Chondrocyte (in vitro differentiated cells): Measurements from ENCODE around the gene PPM1E. TPM values are rescaled to one million over a fixed set of nuclear protein-coding genes. Genes with fewer than 3 reads are reported as not detected.
"Not testable (repeated sequence)": the region's sequence is repeated elsewhere in the genome, so short reads cannot be mapped to it uniquely, and the experiment has no call there.

Experiments used
- DNase-seq: peaks from one replicate; pipeline ENCODE4 v3.0.0; 2021; ENCODE audit warnings: mixed read lengths, low spot score
- H3K27ac Mint-ChIP-seq: one replicate; pipeline ENCODE4 v1.8.0; 2021; ENCODE audit warnings: mild to moderate bottlenecking, moderate library complexity, mixed read lengths; ENCODE audit not compliant: unreplicated experiment
- H3K27me3 Mint-ChIP-seq: 2 replicates; pipeline ENCODE4 v1.8.0; 2021; ENCODE audit warnings: low read depth, mixed read lengths
- H3K36me3 Mint-ChIP-seq: 2 replicates; pipeline ENCODE4 v1.8.0; 2021; ENCODE audit warnings: low read depth, mixed read lengths
- H3K4me1 Mint-ChIP-seq: 2 replicates; pipeline ENCODE4 v1.8.0; 2021; ENCODE audit warnings: low read depth, mild to moderate bottlenecking, mixed read lengths
- H3K4me3 Mint-ChIP-seq: one replicate; pipeline ENCODE4 v1.8.0; 2021; ENCODE audit warnings: mild to moderate bottlenecking, moderate library complexity, mixed read lengths; ENCODE audit not compliant: unreplicated experiment
- H3K9me3 Mint-ChIP-seq: 2 replicates; pipeline ENCODE4 v1.8.0; 2021; ENCODE audit warnings: low read depth, mixed read lengths
- CTCF ChIP-seq: fragments of 200-600 bp; sonication (generic); IDR thresholded peaks from 2 replicates; pipeline ENCODE4 v1.5.0; 2021; ENCODE audit warnings: antibody characterized with exemption, mild to moderate bottlenecking, moderate library complexity
- total RNA-seq: library from RNA; stranded (reverse); gene quantifications from 3 replicates; pipeline ENCODE4 v1.2.1, GENCODE V29; 2021

Gene PPM1E
- total RNA-seq, 1 donor from 2014 or later = 2.2 TPM

- H3K27me3 Mint-ChIP-seq = no peaks in the 10 kb centered on the region
- H3K4me3 Mint-ChIP-seq = no peak overlapping the region
- H3K27ac Mint-ChIP-seq = no peak overlapping the region
- no peak for DNase-seq
- no peak for TF ChIP-seq CTCF
- H3K9me3 Mint-ChIP-seq = no peaks in the 10 kb centered on the region
- no peaks in the 10 kb centered on the region for H3K4me1 Mint-ChIP-seq
- no peaks in the 10 kb centered on the region for H3K36me3 Mint-ChIP-seq
Observed at GRCh38 chr17:58747674-58748073, 8.0 kb upstream of the PPM1E start.

GRCh38 chr17:58749627-58750026 lies 6.0 kb upstream of the PPM1E start:
- not testable (repeated sequence) for DNase-seq, H3K9me3 Mint-ChIP-seq, H3K27me3 Mint-ChIP-seq, H3K4me1 Mint-ChIP-seq, H3K4me3 Mint-ChIP-seq, H3K27ac Mint-ChIP-seq, H3K36me3 Mint-ChIP-seq

- H3K27ac Mint-ChIP-seq = no peak overlapping the region
- no peaks in the 10 kb centered on the region for H3K36me3 Mint-ChIP-seq
- no peaks in the 10 kb centered on the region for H3K27me3 Mint-ChIP-seq
- no peak for TF ChIP-seq CTCF
- H3K9me3 Mint-ChIP-seq = no peaks in the 10 kb centered on the region
- no peak for DNase-seq
- no peak overlapping the region for H3K4me3 Mint-ChIP-seq
- peaks cover 13% of the 10 kb centered on the region for H3K4me1 Mint-ChIP-seq
Observed at GRCh38 chr17:58753026-58753425, 2.6 kb upstream of the PPM1E start.

GRCh38 chr17:58755269-58755576 lies 431 bp upstream of the PPM1E start:
- peak overlapping the region; percentile 99 for H3K4me3 Mint-ChIP-seq
- TF ChIP-seq CTCF = no peak
- DNase-seq = no peak
- H3K4me1 Mint-ChIP-seq = peaks cover 13% of the 10 kb centered on the region
- no peaks in the 10 kb centered on the region for H3K36me3 Mint-ChIP-seq
- H3K9me3 Mint-ChIP-seq = no peaks in the 10 kb centered on the region
- H3K27ac Mint-ChIP-seq = no peak overlapping the region
- no peaks in the 10 kb centered on the region for H3K27me3 Mint-ChIP-seq

GRCh38 chr17:58756246-58757161 lies 850 bp downstream of the PPM1E start:
- Mint-ChIP-seq H3K27ac (no peak overlapping the region), H3K36me3 (no peaks in the 10 kb centered on the region), H3K9me3 (no peaks in the 10 kb centered on the region), H3K27me3 (no peaks in the 10 kb centered on the region), H3K4me3 (peak overlapping the region; percentile 99), H3K4me1 (peaks cover 13% of the 10 kb centered on the region)
- DNase-seq = no peak
- TF ChIP-seq CTCF = no peak

GRCh38 chr17:58757162-58757613 lies 1.5 kb downstream of the PPM1E start:
- Mint-ChIP-seq H3K36me3 (no peaks in the 10 kb centered on the region), H3K9me3 (no peaks in the 10 kb centered on the region), H3K27ac (no peak overlapping the region), H3K4me1 (peaks cover 13% of the 10 kb centered on the region), H3K4me3 (peak overlapping the region; percentile 99), H3K27me3 (no peaks in the 10 kb centered on the region)
- no peak for DNase-seq
- no peak for TF ChIP-seq CTCF
